HG02943 (cell line): ENCODE data around the gene PTGDS.

Experiments used
- ATAC-seq: cut with Tn5 transposase; IDR thresholded peaks from one replicate; pipeline ENCODE4 v1.9.1; 2021; ENCODE audit warnings: mild to moderate bottlenecking, low read depth, moderate library complexity; ENCODE audit not compliant: unreplicated experiment

PTGDS gene

DNA sequence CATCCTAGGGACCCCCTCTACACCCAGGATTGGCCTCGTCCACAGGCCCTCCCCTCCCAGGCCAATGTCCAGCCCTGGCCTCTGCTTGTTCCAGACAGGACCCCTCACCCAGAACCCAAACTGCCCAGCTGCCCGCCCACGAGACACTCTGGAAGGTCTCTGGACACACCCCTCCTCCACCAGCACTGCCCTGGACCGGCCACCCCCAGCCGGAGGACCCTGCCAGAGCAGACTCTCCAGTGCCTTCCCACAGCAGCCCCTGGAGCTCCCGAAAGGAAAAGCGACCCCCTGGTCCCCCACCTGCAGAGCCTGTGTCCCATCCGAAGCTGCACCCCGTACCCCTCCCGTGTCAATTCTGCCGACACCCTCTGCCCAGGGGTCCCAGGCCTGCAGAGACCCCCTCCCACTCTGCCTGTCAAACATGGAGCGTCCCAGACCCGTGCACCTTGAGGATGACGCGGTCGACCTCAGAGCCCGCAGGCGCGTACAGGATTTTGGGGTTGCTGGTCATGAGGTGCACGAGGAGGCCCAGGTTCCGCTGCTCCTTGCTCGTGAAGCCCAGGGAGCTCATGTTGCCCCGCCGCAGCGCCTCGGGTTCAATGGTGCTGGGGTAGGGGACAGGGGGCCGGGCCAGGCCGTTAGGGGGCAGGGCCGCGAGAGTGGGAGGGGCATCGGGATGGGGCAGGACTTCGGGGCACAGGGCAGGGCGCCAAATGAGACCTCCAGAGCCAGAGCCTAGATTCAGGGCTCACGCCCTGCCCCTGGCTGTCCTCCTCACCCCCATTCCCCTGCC is 42.8 kb downstream of the PTGDS start:
- ATAC-seq = no peak

DNA sequence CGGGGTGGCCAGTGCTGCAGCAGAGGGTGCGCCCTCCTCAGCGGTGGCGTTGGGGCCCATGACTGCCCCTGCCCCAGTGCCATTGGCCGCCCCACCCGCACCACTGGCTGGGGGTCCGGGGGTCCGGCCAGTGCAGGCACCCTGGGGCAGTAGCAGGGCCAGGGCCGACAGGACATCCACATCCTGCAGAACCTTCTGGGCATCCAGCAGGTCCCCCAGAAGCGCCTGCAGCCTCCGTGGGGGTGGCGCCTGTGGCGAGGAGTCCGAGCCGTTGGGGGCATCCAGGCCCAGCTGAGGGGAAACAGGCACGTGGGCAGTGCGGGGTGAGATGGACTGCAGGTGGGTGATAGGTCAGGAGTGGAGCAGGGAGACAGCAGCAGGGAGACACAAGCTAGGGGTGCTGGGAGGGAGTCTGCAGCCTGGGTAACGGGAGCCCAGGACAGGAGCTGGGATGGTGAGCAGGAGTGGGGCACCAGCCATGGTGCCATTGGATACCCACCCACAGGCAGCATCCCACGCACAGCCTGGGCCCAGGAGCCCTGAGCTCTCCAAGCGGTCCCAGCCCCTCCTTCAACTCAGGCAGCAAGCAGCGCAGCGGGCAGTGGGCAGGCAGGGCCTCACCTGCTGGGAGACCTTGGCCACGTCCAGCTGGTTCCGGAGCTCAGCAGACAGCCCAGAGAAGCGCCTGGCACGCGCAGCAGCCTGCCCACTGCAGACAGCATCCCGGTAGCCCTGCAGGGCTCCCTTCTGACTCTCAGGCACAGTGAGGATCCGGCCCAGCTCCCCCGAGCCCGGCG is 43.7 kb downstream of the PTGDS start:
- ATAC-seq = no peak

DNA sequence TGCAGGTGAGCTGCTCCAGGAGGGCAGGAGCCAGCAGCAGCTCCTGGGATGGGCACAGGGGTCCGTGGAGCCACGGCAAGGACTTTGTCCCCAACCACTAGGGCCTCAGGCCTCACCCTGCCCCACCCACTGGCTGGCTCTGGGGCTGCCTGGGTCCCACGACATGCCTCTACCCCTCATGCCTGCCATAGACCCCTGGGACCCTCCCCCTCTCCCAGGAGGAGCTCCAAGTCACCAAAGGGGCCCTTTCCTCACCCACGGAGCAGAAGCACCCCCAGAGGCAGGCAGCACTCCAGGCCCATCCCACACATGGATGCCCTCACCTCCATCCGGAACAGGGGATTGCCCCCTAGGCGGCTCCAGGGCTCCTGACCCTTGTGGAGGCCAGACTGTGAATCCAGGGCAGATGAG is 44.3 kb downstream of the PTGDS start:
- no peak for ATAC-seq

DNA sequence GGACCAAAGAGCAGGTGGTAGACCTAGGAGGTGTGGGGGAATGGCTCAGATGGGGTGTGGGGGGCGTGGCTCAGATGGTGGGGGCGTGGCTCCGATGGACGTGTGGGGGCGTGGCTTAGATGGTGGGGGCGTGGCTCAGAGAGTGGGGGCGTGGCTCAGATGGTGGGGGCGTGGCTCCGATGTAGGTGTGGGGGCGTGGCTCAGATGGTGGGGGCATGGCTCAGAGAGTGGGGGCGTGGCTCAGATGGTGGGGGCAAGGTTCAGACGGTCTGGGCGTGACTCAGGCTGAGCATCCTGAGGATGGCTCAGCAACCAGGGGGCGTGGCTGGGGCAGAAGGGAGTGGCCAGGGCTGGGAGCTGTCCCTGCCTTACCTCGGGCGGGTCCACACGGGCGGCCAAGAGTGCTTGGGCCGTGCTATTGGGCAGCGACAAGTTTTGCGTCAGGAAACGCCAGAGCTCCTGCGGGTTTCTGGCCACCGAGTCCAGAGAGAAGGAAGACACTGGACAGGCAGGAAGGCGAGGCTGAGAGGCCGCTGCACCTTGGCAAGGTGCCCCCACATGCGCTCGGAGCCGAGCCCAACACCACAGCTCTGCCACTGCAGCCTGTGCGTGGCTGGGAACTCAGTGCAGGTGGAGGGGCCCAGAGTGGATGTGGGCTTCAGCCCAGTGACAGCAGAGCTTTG is 44.8 kb downstream of the PTGDS start:
- ATAC-seq = no peak

DNA sequence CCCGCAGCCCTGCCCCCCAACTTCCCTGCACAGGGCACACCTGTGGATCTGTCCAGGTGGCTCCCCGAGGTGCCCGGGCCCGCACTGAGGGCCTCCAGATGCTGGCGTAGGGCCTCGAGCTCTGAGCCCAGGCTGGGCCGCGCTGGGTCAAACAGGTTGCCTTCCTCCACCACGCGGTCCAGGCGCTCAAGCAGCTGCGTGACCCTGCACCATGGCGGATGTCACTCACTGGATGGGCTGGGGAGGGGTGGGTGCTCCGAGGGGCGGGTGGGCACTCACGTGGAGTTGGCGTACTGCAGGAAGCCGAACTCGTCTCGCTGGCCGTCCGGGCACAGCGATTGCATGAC is 45.3 kb downstream of the PTGDS start:
- no peak for ATAC-seq

DNA sequence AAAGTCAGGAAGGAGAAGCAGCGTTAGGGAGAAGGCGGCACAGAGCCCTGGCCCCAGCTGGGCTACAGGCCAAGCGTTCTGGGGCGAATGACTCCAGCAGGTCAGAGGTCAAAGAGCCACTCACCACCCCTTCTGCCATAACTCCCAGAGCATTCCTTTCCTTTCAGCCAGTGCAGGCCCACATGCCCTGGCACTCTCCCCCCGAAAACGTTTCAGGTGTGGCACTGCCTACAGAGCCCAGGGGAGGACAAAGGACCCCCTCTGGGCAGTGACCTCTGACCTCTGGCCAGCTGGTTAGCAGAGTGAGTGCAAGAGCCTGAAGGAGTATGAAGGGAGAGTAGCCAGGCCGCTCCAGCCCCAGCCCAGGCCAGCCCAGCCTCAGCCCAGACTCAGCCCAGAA is 45.9 kb downstream of the PTGDS start:
- no peak for ATAC-seq

DNA sequence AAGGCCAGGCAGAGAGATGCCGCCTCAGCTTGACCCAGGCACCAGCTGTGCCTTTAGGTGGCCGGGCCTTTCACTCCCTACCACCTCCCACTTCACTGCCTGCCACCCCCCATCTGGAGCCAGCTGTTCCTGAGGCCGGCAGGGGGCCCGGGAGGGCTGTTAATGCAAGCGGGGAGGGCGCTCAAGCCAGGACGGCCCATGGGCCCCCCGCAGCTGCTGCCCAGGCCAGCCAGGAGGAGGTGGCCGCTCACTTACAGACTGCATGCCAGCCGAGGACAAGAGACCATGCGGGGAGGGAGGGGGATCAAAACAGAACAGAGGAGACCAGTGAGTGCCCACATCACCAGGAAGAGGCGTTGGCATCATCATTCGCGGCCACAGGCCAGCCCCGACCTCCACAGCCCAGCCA is 46.3 kb downstream of the PTGDS start:
- ATAC-seq = no peak

DNA sequence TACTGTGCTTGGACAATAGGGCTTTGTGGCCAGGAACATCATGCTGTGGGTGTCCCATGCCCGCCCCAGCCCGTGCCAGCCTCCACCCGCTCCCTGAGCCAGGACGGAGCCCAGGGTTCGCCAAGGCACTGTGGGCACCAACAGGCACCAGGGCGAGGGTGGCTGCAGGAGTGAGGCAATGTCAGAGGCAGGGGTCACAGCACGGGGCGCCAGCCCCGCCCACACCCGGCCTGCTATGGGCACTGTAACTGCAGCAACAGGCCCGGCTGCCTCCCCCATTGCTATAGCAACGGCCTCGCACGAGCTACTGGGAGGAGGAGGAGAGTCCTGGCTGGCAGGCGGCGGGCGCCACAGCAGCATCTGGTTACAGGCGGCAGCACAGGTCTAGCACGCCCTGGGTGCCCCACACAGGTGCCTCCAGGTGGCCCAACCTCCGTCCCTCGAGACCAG is 48.2 kb downstream of the PTGDS start:
- no peak for ATAC-seq

DNA sequence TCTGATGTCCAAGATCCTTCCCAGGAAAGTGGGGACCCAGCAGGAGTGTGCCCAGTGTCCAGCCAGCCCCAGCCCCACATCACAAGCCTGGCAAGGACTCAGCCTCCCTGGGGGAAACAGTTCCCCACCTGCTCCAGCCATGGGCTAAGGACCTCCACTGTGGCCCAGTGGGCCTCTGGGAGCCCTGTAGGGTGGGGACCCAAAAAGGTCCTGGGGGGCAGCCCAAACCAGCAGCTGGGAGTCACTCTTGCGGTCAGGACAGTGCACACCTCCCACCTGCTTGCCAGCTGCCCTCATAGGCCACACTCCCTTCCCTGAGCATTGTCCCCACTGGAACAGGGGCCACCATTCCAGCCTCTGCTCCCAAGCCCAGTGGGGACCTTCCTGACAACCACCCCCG is 49.1 kb downstream of the PTGDS start:
- no peak for ATAC-seq

DNA sequence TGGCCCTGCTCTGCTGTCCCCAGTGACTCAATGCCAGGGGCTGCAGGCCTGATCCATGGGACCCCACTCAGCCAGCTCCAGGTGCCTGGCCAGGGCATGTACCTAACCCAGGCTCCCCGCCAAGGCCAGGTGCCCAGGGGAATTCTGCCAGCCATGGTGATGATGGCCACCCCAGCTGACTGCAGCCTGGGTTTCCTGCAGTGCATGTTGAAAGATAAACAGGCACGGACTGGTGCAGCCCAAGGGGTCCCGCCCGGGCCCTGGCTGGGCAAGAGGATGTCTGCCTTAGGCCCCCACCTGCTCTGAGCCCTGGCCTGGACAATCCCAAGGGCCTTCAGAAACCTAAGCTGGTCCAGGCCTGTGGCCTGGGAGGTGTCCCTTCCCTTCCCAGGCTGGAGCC is 49.5 kb downstream of the PTGDS start:
- no peak for ATAC-seq

DNA sequence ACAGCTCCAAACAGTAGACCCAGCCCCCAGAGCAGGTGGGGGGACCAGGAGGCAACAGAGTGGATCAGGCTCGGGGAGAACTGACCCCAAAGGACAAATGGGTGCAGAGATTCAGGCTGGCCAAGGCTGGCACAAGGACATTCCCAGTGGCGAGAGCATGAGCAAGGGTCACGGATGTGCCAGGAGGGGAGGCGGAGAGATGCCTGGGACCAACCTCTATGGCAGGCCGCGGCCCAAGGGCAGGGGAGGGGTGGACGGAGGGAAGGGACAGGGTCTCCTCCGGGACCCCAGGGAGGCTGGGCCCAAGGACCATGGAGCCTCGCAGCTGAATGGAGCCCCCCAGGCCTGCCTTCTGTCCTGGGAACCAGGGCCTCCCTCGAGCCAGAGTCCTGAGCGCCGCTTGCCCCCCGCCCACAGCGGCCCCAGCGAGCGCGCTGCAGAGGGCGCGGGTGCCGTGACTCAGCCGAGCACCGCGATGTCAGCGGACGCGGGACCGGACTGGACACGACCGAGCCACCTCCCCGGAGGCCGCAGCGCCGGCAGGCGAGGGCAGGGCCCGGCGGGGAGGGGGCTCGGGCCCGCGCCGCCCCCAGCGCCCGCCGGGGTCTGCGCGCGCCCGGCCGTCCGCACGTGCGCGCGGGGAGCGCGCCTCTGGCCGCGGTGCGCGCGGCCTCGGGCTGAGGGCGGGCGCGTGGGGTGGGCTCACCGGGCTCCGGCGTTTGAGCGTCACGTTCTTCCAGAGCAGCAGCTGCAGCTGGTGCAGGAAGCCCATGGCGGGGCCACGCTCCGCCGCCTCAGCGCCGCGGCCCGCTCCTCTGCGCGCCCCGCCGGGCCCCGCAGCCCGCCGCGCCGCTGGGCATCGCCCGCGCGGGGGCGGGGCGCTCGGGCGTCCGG is 50.3 kb downstream of the PTGDS start, which contains the start of gene ABCA2:
TSS of gene ABCA2 (minus strand) at position 869 of the 894 bp plus-strand sequence. CDS start at position 772, 97 bp downstream.
- no peak for ATAC-seq

DNA sequence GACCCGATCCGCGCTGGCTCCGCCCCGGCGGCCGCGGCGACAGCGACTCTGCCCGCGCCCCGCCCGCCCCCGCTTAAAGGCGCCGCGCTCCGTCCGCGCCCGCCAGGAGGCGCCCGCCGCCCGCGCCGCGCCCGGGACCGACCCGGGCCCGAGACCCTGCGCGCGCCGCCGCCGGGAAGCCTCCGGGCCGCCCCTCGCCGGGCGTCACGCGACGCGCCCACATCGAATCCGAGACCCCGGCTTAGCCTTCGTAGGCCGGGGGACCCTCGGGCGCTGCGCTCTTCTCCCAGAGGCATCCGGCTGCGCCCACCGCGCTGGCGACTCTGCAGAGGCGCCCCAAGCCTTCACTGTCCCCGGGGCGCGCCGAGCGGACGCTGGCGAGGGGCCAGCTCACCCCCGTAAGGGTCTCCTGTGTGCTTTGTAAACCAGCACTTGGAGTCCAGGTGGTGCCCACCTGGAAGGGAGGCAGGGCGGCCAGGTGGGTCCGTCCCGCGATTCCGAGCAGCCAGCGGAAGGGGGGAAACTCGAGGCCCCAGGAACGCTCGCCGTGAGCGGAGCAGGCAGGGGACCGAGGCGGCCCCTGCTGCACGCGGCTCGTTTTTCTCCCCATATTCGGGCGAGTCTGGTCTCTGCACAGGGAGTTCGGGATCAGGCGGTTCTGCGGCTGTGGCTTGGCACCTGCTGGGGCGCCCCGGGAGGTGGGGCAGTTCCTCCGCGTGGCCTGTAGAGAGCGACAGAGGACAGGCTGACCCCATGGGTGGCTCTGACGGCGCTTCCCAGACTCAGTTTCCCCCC is 51.2 kb downstream of the PTGDS start:
- ATAC-seq = no peak

DNA sequence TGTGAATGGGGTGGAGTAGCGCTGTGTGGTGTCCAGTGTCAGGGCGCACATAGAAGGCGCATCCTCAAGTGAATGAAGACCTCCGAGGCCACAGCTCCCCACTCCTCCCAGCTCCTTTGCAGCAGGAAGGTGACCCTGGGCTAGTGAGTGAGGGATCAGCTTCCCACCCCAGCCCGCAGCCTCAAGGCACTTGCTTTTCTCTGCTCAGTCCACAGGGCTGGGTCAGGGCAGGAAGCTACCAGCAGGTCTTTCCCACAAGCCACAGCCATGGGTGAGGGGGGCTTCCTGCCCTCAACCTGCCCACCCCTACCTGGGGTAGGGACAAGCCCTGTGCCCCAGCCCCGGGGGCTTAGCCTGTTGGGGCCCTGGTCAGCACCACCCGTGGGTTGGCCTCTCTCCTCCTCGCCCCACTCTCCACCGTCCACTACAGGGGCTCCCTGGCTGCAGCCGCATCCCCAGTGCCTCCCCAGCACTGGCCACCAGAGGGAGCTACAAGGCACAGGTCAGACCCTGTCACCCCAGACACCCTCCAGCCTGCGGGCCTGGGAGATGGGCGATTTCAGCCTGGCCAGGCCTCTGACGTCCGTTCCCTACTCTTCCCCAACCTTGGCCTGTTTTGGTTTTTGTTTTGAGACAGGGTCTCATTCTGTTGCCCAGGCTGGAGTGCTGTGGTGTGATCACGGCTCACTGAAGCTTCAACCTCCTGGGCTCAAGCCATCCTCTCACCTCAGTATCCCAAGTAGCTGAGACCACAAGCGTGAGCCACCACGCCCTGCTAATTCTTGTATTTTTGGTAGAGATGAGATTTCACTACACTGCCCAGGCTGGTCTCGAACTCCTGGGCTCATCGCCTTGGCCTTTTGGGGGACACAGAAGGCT is 52.0 kb downstream of the PTGDS start:
- ATAC-seq = no peak

DNA sequence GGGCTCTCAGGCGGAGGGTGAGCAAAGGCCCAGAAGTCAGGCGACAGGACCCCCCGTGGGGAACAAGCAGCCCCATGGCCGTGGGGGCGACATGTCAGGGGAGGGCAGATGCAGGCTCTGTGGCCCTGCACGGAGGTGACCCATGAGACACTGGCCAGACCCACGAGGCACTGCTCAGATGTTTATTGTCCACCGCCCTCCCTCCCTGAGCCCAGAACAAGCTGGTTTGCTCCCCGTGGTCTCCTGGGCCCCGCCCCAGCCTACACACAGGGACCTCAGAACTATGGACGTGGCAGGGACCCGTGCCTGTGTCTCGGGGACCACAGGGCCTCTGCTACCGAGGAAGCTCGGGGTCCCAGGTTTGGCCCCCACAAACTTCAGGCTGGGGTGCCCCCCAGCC is 52.7 kb downstream of the PTGDS start:
- ATAC-seq = no peak

DNA sequence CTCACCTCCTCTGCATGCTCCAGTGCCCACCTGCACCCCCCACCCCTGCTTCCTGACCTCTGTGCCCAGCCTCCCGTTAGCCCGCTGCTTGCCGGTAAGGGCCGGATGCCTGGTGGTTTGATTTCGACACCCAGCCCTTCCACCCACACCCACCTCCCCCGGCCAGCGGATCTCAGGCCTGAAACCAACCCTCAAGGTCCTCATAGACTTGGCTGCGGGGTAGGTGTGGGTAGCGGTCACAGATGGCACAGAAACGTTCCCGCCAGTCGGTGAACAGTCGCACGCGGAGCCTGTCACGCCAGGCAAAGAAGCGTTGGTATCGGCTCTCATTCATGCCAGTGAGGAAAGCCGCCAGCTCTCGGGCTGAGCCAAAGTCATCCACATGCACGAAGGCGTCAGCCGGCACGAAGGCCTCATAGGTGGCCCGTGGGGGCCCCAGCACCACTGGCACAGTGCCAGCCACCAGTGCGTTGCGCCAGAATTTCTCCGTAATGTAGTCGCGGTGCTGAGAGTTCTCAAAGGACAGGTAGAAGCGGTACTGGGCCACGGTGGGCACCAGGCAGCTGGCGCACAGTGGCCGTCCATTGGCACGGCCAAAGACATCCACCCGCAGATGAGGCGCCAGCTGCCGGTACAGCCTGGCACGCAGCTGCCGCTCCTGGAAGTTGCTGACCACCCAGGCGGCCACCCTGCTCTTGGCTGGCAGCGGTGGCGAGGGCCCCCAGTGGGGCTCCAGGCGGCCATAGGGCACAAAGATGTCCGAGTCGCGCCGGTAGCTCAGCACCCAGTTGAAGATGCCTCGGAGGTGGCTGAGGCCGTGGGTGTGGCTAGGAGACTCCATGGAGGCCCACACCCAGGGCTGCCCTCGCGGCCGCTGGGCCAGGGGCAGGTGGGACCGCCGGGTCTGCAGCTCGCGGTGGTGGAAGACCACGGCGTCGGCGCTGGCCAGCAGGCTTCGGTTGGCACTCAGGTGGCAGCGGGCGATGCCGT is 53.5 kb downstream of the PTGDS start:
- ATAC-seq = no peak
